Activated T-cell treated with anti-CD3 and anti-CD28 coated beads, Interleukin-2, amount 50 U/mL, for 1 hour (primary cell): ENCODE data around the gene TSPAN7.

Source experiments
- DNase-seq: peaks from one replicate; pipeline ENCODE4 v3.0.0-alpha.2; 2020

Gene TSPAN7

GRCh38 chrX:38697461-38697860 is 136.1 kb downstream of the TSPAN7 start:
- DNase-seq, result no peak

- DNase-seq, result no peak
These were observed 137.8 kb downstream of the TSPAN7 start for GRCh38 chrX:38699121-38699520.

- no peak for DNase-seq
These were observed 138.4 kb downstream of the TSPAN7 start for GRCh38 chrX:38699696-38700095.

- no peak for DNase-seq
These were observed 139.7 kb downstream of the TSPAN7 start for GRCh38 chrX:38701073-38701472.

GRCh38 chrX:38704146-38704882 is 143.0 kb downstream of the TSPAN7 start:
- no peak for DNase-seq

GRCh38 chrX:38717871-38718270 is 156.5 kb downstream of the TSPAN7 start:
- DNase-seq, result no peak

- DNase-seq, result no peak
These were observed 157.0 kb downstream of the TSPAN7 start for GRCh38 chrX:38718311-38718710.

GRCh38 chrX:38726612-38727011 is 165.3 kb downstream of the TSPAN7 start:
- DNase-seq, result no peak

- no peak for DNase-seq
These were observed 166.3 kb downstream of the TSPAN7 start for GRCh38 chrX:38727668-38728067.

GRCh38 chrX:38732866-38733265 is 171.5 kb downstream of the TSPAN7 start:
- DNase-seq, result no peak
